HG03280 (cell line): ENCODE results near the gene GSAP.
A peak's percentile ranks its signal among the peaks of the same experiment; 100 is the strongest.

Source experiments
- ATAC-seq: cut with Tn5 transposase; IDR thresholded peaks from one replicate; pipeline ENCODE4 v1.9.1; 2021; ENCODE audit warnings: mild to moderate bottlenecking, moderate library complexity; ENCODE audit not compliant: unreplicated experiment

The GSAP gene

GRCh38 chr7:77409739-77410547 is 6.2 kb downstream of the GSAP start:
- ATAC-seq = no peak

GRCh38 chr7:77409005-77409738 is 7.0 kb downstream of the GSAP start:
- no peak for ATAC-seq

GRCh38 chr7:77407906-77408305 is 8.2 kb downstream of the GSAP start:
- ATAC-seq = no peak

- ATAC-seq = no peak
Observed at GRCh38 chr7:77406421-77406820, 9.7 kb downstream of the GSAP start.

GRCh38 chr7:77404641-77405040 is 11.5 kb downstream of the GSAP start:
- no peak for ATAC-seq

- ATAC-seq = no peak
Observed at GRCh38 chr7:77403957-77404356, 12.2 kb downstream of the GSAP start.

GRCh38 chr7:77402818-77403217 is 13.3 kb downstream of the GSAP start:
- ATAC-seq = no peak

GRCh38 chr7:77401002-77401401 is 15.1 kb downstream of the GSAP start:
- no peak for ATAC-seq

GRCh38 chr7:77399816-77400215 is 16.3 kb downstream of the GSAP start:
- ATAC-seq = no peak

GRCh38 chr7:77396894-77397547 is 19.1 kb downstream of the GSAP start:
- no peak for ATAC-seq

GRCh38 chr7:77395626-77396025 is 20.5 kb downstream of the GSAP start:
- no peak for ATAC-seq

- no peak for ATAC-seq
Observed at GRCh38 chr7:77393954-77394353, 22.2 kb downstream of the GSAP start.

GRCh38 chr7:77393261-77393660 is 22.9 kb downstream of the GSAP start:
- peak; percentile 87 for ATAC-seq

- ATAC-seq = no peak
Observed at GRCh38 chr7:77391230-77391629, 24.9 kb downstream of the GSAP start.

GRCh38 chr7:77388055-77388641 is 28.0 kb downstream of the GSAP start:
- ATAC-seq = no peak

GRCh38 chr7:77386165-77386822 is 29.9 kb downstream of the GSAP start:
- ATAC-seq = no peak

GRCh38 chr7:77383333-77383740 is 32.8 kb downstream of the GSAP start:
- no peak for ATAC-seq

GRCh38 chr7:77382532-77382931 is 33.6 kb downstream of the GSAP start:
- no peak for ATAC-seq

- ATAC-seq = no peak
Observed at GRCh38 chr7:77378584-77378983, 37.6 kb downstream of the GSAP start.

- no peak for ATAC-seq
Observed at GRCh38 chr7:77370606-77371005, 45.5 kb downstream of the GSAP start.

GRCh38 chr7:77368974-77369373 is 47.2 kb downstream of the GSAP start:
- no peak for ATAC-seq
